Measurements from ENCODE around the gene DNAJB7.

The DNAJB7 gene

DNA sequence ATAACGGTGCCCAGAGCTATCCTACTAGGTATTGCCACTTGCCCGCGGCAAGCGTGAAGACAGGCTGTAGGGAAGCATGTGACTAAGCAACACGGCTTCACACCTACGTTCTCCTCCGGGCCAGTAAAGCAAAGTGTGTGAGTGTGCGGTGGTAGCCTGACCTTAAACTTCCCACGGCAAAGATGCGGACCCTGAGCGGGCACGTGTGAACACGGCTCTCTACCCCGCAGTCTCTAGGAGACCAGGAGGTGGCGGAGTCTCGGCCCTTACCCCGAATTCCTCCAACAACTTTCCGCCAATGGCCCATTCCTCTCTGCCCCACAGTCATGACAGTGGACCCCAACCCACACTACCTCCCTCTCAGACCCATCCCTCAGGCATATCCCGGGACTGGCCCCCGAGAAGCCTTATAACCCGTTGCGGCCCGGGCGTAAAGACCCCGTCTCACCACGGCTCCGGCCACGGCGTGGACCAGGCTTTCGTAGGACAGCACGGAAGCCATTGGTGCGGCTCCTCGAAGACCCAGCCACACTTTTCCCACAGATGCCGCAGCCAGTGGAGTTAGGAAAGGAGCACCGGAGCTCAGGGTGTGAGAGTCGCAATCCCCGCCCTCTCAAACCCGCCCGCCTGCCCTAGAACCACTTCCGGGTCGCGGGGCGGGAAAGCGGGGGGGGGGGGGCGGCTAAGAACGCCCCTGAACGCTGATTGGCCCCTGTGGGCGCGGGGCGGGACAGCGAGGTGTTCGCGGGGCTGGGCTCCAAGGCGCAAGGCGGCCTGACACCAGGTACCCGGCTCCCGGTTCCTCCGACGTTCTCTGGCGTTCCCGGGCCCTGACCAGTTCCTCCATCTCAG is 42.9 kb downstream of the DNAJB7 start, which contains the start of gene SLC25A17:
Gene SLC25A17 (minus strand): TSS at position 600 of the 852 bp plus-strand sequence. CDS start 98 bp downstream, at position 502.
- Histone ChIP-seq H3K27ac (peak within 1 kb of the TSS; percentile 78), H3K36me3 (peaks cover 6% of the 10 kb centered on the region), H3K27me3 (ENCODE audit: insufficient read depth, low read depth, severe bottlenecking) (no peaks in the 10 kb centered on the region), H3K9me3 (ENCODE audit: severe bottlenecking) (no peaks in the 10 kb centered on the region), H3K4me3 (ENCODE audit: low read depth, low read length) (peak within 1 kb of the TSS; percentile 71)
- TF ChIP-seq, protein P1, sequence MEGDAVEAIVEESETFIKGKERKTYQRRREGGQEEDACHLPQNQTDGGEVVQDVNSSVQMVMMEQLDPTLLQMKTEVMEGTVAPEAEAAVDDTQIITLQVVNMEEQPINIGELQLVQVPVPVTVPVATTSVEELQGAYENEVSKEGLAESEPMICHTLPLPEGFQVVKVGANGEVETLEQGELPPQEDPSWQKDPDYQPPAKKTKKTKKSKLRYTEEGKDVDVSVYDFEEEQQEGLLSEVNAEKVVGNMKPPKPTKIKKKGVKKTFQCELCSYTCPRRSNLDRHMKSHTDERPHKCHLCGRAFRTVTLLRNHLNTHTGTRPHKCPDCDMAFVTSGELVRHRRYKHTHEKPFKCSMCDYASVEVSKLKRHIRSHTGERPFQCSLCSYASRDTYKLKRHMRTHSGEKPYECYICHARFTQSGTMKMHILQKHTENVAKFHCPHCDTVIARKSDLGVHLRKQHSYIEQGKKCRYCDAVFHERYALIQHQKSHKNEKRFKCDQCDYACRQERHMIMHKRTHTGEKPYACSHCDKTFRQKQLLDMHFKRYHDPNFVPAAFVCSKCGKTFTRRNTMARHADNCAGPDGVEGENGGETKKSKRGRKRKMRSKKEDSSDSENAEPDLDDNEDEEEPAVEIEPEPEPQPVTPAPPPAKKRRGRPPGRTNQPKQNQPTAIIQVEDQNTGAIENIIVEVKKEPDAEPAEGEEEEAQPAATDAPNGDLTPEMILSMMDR (IDR thresholded peaks at IDR 0.05; ENCODE audit: low read depth, low read length): peak; percentile 57
- peak; percentile 87 for DNase-seq

DNA sequence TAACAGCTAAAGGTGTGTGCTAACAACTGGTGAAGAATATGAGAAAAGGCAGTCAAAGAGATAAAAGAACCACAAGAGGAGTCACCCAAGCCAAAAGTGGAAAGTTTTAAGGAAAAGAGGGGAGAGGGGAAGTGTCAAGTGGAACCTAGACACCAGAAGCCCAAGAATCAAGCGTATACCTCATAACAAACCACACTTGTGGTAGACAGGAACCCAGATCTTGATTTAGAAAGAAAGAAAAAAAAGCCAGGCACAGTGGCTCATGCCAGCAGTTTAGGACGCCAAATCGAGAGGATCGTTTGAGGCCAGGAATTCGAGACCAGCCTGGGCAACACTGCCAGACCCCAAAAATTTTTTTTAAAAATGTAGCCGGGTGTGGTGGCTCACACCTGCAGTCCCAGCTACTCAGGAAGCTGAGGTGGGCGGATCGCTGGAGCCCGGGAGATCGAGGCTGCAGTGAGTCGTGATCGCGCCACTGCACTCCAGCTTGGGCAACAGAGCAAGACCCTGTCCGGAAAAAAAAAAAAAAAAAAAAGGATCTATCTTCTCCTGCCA is 43.6 kb downstream of the DNAJB7 start:
- Histone ChIP-seq H3K9me3 (ENCODE audit: severe bottlenecking) (no peaks in the 10 kb centered on the region), H3K36me3 (no peaks in the 10 kb centered on the region; the same call in none of the 2 replicates), H3K4me3 (ENCODE audit: low read depth, low read length) (peak overlapping the region; percentile 71), H3K27ac (no peak overlapping the region), H3K27me3 (ENCODE audit: insufficient read depth, low read depth, severe bottlenecking) (no peaks in the 10 kb centered on the region)
- DNase-seq: no peak
- TF ChIP-seq, protein P1 (IDR thresholded peaks at IDR 0.05; ENCODE audit: low read depth, low read length): no peak

DNA sequence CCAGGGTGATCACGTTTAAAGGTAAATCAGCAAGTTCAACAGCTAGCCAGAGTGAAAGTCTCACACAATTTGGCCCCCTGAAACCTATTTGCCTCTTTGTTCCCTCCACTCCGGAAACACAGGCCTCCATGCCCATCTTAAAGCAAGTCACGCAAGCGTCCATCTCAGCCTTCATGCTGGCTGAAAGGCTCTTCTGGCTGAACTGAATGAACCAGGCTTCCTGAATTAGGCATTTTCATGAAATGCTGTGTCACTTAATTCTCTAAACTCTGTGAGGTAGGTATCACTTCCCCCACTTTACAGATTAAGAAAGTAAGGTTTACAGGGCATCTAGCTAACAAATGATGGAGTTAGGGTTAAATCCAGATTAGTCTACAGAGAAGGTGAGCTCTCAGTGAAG is 44.2 kb downstream of the DNAJB7 start:
- H3K27me3 ChIP-seq (ENCODE audit: insufficient read depth, low read depth, severe bottlenecking): no peaks in the 10 kb centered on the region
- TF ChIP-seq, protein P1 (IDR thresholded peaks at IDR 0.05; ENCODE audit: low read depth, low read length): no peak
- peaks cover 4% of the 10 kb centered on the region for H3K36me3 ChIP-seq
- H3K4me3 ChIP-seq (ENCODE audit: low read depth, low read length): no peak overlapping the region
- H3K27ac ChIP-seq: no peak overlapping the region
- no peaks in the 10 kb centered on the region for H3K9me3 ChIP-seq (ENCODE audit: severe bottlenecking)
- no peak for DNase-seq

DNA sequence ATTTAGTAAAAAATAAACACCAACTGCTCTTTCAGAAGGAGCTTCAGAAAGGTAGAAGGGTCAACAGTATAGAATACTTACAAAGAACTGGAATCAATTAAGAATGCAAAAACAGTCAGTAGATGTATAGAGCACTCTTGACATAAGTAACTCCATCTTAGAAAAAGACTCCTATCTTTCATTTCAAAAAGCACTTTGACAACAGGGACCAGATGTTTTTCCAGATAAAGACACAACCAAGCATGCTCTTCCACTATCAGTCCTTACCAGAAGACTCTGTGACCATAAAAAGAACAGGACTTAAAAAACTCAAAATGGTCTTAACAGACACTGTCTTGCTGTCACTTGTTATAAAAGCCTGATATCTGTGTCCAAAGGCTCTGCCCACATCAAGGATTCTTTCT is 48.0 kb downstream of the DNAJB7 start:
- Histone ChIP-seq H3K9me3 (ENCODE audit: severe bottlenecking) (no peaks in the 10 kb centered on the region), H3K27ac (no peak overlapping the region), H3K27me3 (ENCODE audit: insufficient read depth, low read depth, severe bottlenecking) (no peaks in the 10 kb centered on the region), H3K36me3 (peaks cover 4% of the 10 kb centered on the region), H3K4me3 (ENCODE audit: low read depth, low read length) (no peak overlapping the region)
- TF ChIP-seq, protein P1 (IDR thresholded peaks at IDR 0.05; ENCODE audit: low read depth, low read length): no peak
- no peak for DNase-seq

Measured in WERI-Rb-1 (cell line).